GM19193 (cell line): ENCODE data around the gene MTCP1.

Experiments
- POLR2A ChIP-seq: IDR thresholded peaks from 4 replicates; pipeline ENCODE4 v1.6.1; 2011; ENCODE audit not compliant: insufficient read depth, insufficient read length; ENCODE audit errors: extremely low read depth

The MTCP1 gene

GRCh38 chrX:155028877-155029291 is 42.1 kb downstream of the MTCP1 start:
- TF ChIP-seq POLR2A = no peak

GRCh38 chrX:155028129-155028528 is 42.8 kb downstream of the MTCP1 start:
- TF ChIP-seq POLR2A = no peak

GRCh38 chrX:155027509-155028066 is 43.3 kb downstream of the MTCP1 start:
- TF ChIP-seq POLR2A = no peak

- peak; percentile 74 for TF ChIP-seq POLR2A
Observed at GRCh38 chrX:155026727-155027508, 44.0 kb downstream of the MTCP1 start, which contains the start of gene FUNDC2. TSS of gene FUNDC2 (plus strand) at chrX:155026844. CDS start at chrX:155026939, 95 bp downstream.

GRCh38 chrX:155026420-155026726 is 44.6 kb downstream of the MTCP1 start:
- TF ChIP-seq POLR2A = no peak

GRCh38 chrX:155023907-155024833 is 46.8 kb downstream of the MTCP1 start:
- TF ChIP-seq POLR2A = no peak

GRCh38 chrX:155022585-155022984 is 48.4 kb downstream of the MTCP1 start, which contains the start of gene F8:
TSS of gene F8 (minus strand) at chrX:155022723. CDS start at chrX:155022552, 171 bp downstream.
- no peak for TF ChIP-seq POLR2A

- no peak for TF ChIP-seq POLR2A
Observed at GRCh38 chrX:155020591-155020990, 50.3 kb downstream of the MTCP1 start.
